NCI-H510A (cell line): ENCODE results near the gene SPATA3.
A peak's percentile ranks its signal among the peaks of the same experiment; 100 is the strongest.

Experiments
- DNase-seq: peaks from one replicate; lab custom pipeline; 2025; lab: John Stamatoyannopoulos, UW

SPATA3 gene

GRCh38 chr2:230968921-230969658 is 26.8 kb upstream of the SPATA3 start:
- no peak for DNase-seq

GRCh38 chr2:230969659-230970015 is 26.3 kb upstream of the SPATA3 start:
- no peak for DNase-seq

DNA sequence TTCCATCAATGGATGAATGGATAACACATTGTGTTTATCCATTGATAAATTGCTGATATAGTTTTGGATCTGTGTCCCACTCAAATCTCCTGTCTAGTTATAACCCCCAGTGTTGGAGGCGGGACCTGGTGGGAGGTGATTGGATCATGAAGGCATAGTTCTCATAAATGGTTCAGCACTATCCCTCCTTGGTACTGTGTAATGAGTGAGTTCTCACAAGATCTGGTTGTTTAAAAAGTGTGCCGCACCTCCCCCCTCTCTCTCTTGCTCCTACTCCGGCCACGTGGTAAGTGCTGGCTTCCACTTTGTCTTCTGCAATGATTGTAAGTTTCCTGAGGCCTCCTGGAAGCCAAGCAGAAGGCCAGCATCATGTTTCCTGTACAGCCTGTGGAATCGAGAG is 23.9 kb upstream of the SPATA3 start:
- DNase-seq: no peak

GRCh38 chr2:230974096-230974913 is 21.6 kb upstream of the SPATA3 start:
- DNase-seq: no peak

- no peak for DNase-seq
Observed at GRCh38 chr2:230975927-230976326, 20.0 kb upstream of the SPATA3 start.

GRCh38 chr2:230976671-230977171 is 19.2 kb upstream of the SPATA3 start:
- no peak for DNase-seq

DNA sequence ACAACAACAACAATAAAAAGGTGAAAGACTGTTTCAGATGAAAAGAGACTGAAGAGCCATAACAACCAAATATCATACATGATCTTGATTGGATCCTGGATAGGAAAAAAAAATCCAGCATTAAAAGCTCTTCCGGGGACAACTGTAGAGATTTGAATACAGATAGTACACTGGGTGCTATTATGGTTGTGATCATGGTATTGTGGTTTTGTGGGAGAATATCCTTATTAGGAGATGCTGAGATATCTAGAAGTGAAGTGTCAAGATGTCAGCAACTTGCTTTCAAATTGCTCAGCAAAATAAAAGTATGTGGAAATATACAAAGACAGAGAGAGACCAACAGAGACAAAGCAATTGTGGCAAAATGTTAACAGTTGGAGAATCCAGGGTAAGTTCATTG is 15.5 kb upstream of the SPATA3 start:
- no peak for DNase-seq

GRCh38 chr2:230981704-230982103 is 14.2 kb upstream of the SPATA3 start:
- DNase-seq: no peak

GRCh38 chr2:230982126-230982525 is 13.8 kb upstream of the SPATA3 start:
- no peak for DNase-seq

- DNase-seq: no peak
Observed at GRCh38 chr2:230982528-230982927, 13.4 kb upstream of the SPATA3 start.

DNA sequence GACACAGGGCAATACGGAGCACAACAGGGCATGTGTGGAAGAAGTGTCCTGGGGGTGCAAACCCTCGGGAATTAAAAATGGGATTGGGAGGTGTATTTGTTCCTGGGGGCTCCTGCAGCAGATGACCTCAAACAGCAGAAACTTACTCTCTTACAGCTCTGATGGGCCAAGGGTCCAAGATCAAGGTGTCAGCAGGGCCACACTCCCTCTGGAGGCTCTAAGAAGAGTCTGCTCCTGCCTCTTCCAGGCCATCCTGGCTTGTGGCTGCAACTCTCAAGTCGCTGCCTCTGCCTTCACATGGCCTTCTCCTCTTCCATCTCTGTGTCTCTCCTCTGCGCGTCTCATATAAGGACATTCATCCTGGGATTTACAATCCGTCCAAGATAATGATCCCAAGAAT is 12.4 kb upstream of the SPATA3 start:
- DNase-seq: no peak

DNA sequence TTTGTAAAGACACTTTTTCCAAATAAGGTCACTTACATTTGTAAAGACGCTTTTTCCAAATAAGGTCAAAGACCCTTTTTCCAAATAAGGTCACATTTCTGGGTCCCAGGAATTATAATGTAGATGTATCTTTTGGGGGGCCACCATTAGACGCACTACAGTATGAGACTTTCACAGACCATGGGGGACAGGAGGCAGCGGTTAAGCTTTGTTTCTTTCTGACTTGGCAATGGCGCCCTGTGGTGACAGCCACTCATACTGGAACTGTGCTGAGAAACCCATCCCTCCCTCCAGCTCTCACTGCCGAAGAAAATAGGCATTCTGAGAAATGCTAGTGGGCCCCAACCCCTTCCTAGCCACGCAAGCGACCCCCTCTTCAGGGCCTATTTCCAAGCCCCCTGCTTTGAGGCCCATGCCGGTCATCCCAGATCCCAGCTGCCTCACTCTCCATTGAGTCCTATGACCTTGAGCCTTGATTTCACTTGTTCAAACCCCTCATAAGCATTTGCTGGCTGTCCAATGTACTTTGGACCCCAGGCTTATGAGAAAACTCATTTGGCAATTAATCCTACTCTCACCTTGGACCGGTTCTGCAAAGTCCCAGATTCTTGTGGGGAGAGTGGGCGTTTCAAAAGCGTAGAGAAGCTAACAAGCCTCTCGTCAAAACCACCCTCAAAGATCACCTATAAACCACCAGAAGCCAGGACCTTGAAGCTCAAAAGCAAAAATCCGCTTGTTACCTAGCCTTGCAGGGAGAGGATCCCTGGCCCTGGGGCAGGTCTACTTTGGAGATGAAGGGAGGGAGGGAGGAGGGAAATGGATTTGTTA is 11.3 kb upstream of the SPATA3 start:
- no peak for DNase-seq

GRCh38 chr2:230985519-230986231 is 10.2 kb upstream of the SPATA3 start:
- no peak for DNase-seq

- no peak for DNase-seq
Observed at GRCh38 chr2:230986520-230987136, 9.3 kb upstream of the SPATA3 start.

DNA sequence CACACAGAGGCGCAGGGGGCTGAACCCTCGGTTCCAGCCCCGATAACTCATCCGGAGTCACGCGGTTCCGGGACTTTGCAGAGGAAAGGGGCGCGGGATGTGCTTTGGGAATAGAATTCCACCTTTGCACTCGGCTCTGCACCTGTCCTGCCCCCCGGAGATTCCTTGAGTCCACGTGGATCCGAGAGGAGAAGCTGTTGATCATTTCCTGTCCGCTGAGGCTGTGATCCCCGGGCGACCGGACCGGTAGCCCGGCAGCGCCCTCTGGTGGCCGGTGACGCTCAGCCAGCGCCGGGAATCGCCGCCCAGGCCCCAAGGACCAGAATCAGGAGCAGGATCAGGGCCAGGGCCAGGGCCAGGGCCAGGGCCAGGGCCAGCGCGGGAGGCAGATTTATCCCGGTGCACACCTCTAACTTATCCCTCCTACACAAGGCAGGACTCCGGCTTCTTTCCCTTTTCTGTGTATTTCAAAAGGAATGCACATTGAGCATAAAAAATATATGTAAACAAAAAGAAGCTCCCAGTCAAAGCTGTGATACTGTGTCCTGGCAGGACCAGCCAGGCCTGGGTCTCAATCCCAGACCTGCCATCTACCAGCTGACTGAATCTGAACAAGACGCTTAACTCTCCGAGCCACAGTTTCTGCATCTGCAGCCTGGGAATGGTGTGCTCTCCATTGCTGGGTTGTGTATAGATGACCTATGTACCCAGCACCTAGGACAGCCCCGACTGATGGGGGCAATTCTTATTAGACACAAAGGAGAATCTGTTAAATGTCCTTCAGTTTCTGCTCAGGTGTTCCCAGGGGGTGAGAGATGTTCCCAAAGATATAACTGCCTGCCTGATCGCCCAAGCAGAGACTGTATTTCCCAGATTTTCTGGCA is 8.5 kb upstream of the SPATA3 start:
- peak; percentile 74 for DNase-seq

GRCh38 chr2:230989731-230990130 is 6.2 kb upstream of the SPATA3 start:
- no peak for DNase-seq

DNA sequence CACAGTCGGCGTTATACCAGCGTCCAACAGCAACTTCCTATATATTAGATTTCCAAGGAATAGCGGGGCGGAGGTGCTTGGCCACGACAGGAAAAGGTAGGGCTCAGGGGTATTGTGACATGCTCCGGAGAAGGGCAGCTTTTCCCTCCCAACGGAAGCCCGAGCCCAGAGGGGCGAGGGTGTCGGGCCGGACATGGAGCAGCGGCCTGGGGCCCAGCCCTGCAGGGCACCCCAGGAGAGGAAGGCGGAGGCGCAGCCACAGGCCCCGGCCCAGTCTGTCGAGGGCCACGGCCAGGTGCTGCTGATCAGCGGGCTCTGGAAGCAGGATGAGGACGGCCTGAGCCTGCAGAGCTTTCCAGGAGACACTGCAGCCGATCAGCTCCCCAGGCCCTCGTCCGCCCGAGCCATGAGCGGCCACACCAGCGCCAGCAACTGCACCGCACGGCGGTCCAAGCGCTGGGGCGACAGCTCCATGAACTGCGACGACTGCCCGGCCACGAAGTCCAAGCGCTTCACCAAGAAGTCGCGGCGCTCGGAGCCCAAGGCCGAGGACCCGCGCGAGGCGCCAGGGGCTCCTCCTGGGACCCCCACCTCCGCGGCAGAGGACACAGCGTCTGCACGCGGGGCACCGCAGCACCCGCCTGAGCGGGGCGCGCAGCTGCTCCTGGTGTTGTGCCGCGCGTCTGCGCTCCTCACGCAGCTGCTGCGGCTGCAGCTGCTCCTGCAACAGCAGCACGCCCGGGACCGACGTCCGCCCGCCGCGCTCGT is 5.6 kb upstream of the SPATA3 start:
- DNase-seq: no peak

GRCh38 chr2:230990899-230991150 is 5.1 kb upstream of the SPATA3 start:
- no peak for DNase-seq

DNA sequence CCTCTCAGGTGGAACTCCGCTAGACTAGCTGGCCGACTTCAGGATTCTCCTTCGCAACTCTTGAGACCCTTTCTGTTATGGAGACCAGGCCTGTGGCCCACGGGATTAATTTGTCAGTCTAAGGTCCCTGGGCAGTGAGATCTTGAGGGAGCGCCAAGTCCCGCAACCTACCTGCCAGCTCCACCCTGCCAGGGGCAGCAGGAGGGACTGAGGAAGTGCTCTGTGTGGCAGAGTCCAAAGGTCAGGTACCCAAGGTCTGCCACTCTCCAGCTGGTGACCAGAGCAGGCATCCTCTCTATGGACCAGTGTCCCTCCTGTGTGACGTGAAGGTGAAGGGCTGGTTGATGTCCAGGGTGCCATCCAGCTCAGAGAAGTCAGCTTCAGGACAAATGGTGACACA is 4.3 kb upstream of the SPATA3 start:
- no peak for DNase-seq

DNA sequence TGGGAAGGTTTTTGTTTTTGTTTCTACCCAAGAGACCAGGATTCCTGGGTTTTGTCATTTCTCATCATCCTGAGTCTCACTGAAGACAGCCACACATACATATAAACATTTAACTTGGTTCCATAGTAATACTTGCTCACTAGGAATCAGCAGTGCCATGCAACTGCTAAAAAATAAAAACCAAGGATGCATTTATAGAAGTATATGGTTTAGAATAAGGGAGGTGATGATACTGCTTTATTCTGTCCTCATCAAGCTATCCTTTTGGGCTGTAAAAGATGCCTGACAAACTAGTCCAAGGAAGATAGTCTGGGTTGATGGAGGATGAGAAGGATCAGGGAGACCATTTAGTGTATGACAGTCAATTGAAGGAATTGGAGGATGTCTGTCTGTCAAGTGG is 740 bp downstream of the SPATA3 start:
- DNase-seq: no peak
